Stomach (tissue), 9 donors: Measurements from ENCODE around the gene PCBP3. TPM values are rescaled to one million over a fixed set of nuclear protein-coding genes. Genes with fewer than 3 reads are reported as not detected.
"Not testable (repeated sequence)": the region's sequence is repeated elsewhere in the genome, so short reads cannot be mapped to it uniquely, and the experiment has no call there.

ENCODE experiments used
- DNase-seq, 2 donors: peaks; one replicate each; pipeline versions ENCODE4 v3.0.0 to v3.0.0-alpha.2; 2013 to 2019
- H3K27ac ChIP-seq, 5 donors: fragments of 200-600 bp in 4 of 5; sonication (generic) in 4 of 5; one replicate each; pipeline ENCODE4 v1.5.1; 2013 to 2019; ENCODE audit warnings: mild to moderate bottlenecking in 1 of 5, moderate library complexity in 1 of 5
- H3K27me3 ChIP-seq, 3 donors: fragments of 200-600 bp; sonication (generic); one replicate each; pipeline ENCODE4 v1.5.1; 2017 to 2019; ENCODE audit warnings: mixed run types in 1 of 3
- H3K36me3 ChIP-seq, 4 donors: fragments of 200-600 bp; sonication (generic); 1 replicate in 3 of 4; 2 replicates in 1 of 4; pipeline ENCODE4 v1.5.1; 2016 to 2019
- H3K4me1 ChIP-seq, 4 donors: fragments of 200-600 bp; sonication (generic); one replicate each; pipeline ENCODE4 v1.5.1; 2016 to 2019
- H3K4me3 ChIP-seq, 4 donors: fragments of 200-600 bp; sonication (generic) in 3 of 4; one replicate each; pipeline ENCODE4 v1.5.1; 2016 to 2019; ENCODE audit warnings: mild to moderate bottlenecking in 1 of 4
- H3K9me3 ChIP-seq, 4 donors: fragments of 200-600 bp; sonication (generic); one replicate each; pipeline ENCODE4 v1.5.1; 2016 to 2019
- CTCF ChIP-seq, 7 experiments: fragments of 450-650 bp in 4 of 7; fragments of 200-600 bp in 3 of 7; sonication (generic) in 3 of 7; IDR thresholded peaks; one replicate each; pipeline ENCODE4 v1.5.1; 2016 to 2019; ENCODE audit warnings: antibody characterized with exemption in 7 of 7, control low read depth in 2 of 7, mild to moderate bottlenecking in 1 of 7
- EP300 ChIP-seq: sonication (generic); formaldehyde crosslinking; IDR thresholded peaks from one replicate; pipeline ENCODE4 v1.6.1; 2017; ENCODE audit warnings: antibody characterized with exemption
- POLR2A ChIP-seq, 4 donors: fragments of 450-650 bp; IDR thresholded peaks; one replicate each; pipeline ENCODE4 v1.6.1; 2016; ENCODE audit warnings: antibody characterized with exemption in 4 of 4, control low read depth in 2 of 4, mild to moderate bottlenecking in 1 of 4, moderate library complexity in 1 of 4
- POLR2AphosphoS5 ChIP-seq, 3 donors: sonication (generic); formaldehyde crosslinking; IDR thresholded peaks; one replicate each; pipeline ENCODE4 v1.6.1; 2016; ENCODE audit warnings: antibody characterized with exemption in 3 of 3
- WGBS, 5 donors: extraction: QIAGEN DNeasy Blood & Tissue Kit in 3 of 5; methylation state at CpG; one replicate each; pipeline versions ENCODE4 v1.1.5 to v1.1.7; 2013 to 2018; 5-methylcytosine and 5-hydroxymethylcytosine counted together
- intact Hi-C: fragments of 100-400 bp; cut with DNase I; formaldehyde crosslinking; loops from one replicate; pipeline ENCODE4 v1.15.1; 2023; ENCODE audit warnings: low total_unique reads
- polyA plus RNA-seq, 3 donors: library from polyadenylated mRNA; stranded (reverse); fragments of 200-250 nt; gene quantifications; one replicate each; pipeline ENCODE4 v1.2.3, GENCODE V29; 2013
- total RNA-seq, 5 donors: library from RNA; depleted of rRNA; stranded (reverse); fragments of >200 nt; gene quantifications; one replicate each; pipeline versions ENCODE4 v1.1.0 to v1.2.3, GENCODE V29; 2014 to 2016
- donor health status: healthy with polysubstance abuse.
- donor health status: Bipolar disorder and iron deficiency.
- donor health status: healthy.

PCBP3 gene
- total and polyA plus RNA-seq, 8 donors: 1.8 to 10.9 (median 3.3) TPM; not detected in 3

GRCh38 chr21:45600248-45600647 lies 43.3 kb upstream of the PCBP3 start:
- Histone ChIP-seq H3K4me1 (no peaks in the 10 kb centered on the region), H3K9me3 (peaks cover 0 to 22% (median 9%) of the 10 kb centered on the region in 4 donors), H3K27me3 (peaks cover 0 to 23% (median 4%) of the 10 kb centered on the region in 3 donors), H3K36me3 (no peaks in the 10 kb centered on the region), H3K4me3 (no peak overlapping the region), H3K27ac (no peak overlapping the region)
- DNase-seq: no peak
- 55 to 81% (median 76%) methylated on average over 6 of the region's 6 CpGs for WGBS, 5 donors
- TF ChIP-seq POLR2AphosphoS5 (IDR thresholded peaks at IDR 0.05) (no peak), CTCF (IDR thresholded peaks at IDR 0.05) (no peak), EP300 (no peak), POLR2A (IDR thresholded peaks at IDR 0.05) (no peak)
- intact Hi-C loops: no loop called here

GRCh38 chr21:45601551-45601950 lies 42.0 kb upstream of the PCBP3 start:
- Histone ChIP-seq H3K4me1 (no peaks in the 10 kb centered on the region), H3K27ac (no peak overlapping the region), H3K36me3 (no peaks in the 10 kb centered on the region), H3K4me3 (no peak overlapping the region), H3K9me3 (peaks cover 0 to 22% (median 9%) of the 10 kb centered on the region in 4 donors), H3K27me3 (peaks cover 0 to 15% (median 0%) of the 10 kb centered on the region in 3 donors)
- no peak for DNase-seq
- intact Hi-C loops: no loop called here
- WGBS, 5 donors: 82 to 87% (median 84%) methylated on average over 9 to 10 of the region's 10 CpGs
- TF ChIP-seq EP300 (no peak), POLR2AphosphoS5 (IDR thresholded peaks at IDR 0.05) (no peak), CTCF (IDR thresholded peaks at IDR 0.05) (no peak), POLR2A (IDR thresholded peaks at IDR 0.05) (no peak)

- intact Hi-C loops: no loop called here
- Histone ChIP-seq H3K4me3 (no peak overlapping the region), H3K9me3 (peaks cover 0 to 22% (median 9%) of the 10 kb centered on the region in 4 donors), H3K4me1 (no peaks in the 10 kb centered on the region), H3K27me3 (peaks cover 0 to 15% (median 0%) of the 10 kb centered on the region in 3 donors), H3K27ac (no peak overlapping the region), H3K36me3 (no peaks in the 10 kb centered on the region)
- no peak for TF ChIP-seq CTCF (IDR thresholded peaks at IDR 0.05)
- DNase-seq: no peak
- WGBS, 5 donors: 74 to 90% (median 83%) methylated on average over 5 of the region's 5 CpGs
Measured at GRCh38 chr21:45602106-45602505, 41.4 kb upstream of the PCBP3 start.

- intact Hi-C loops: no loop called here
- Histone ChIP-seq H3K4me1 (no peaks in the 10 kb centered on the region), H3K4me3 (no peak overlapping the region), H3K9me3 (peaks cover 0 to 22% (median 9%) of the 10 kb centered on the region in 4 donors), H3K27me3 (peaks cover 0 to 19% (median 0%) of the 10 kb centered on the region in 3 donors), H3K36me3 (no peaks in the 10 kb centered on the region), H3K27ac (no peak overlapping the region)
- no peak for DNase-seq
- TF ChIP-seq POLR2A (IDR thresholded peaks at IDR 0.05) (no peak), POLR2AphosphoS5 (IDR thresholded peaks at IDR 0.05) (no peak), EP300 (no peak), CTCF (IDR thresholded peaks at IDR 0.05) (no peak)
Measured at GRCh38 chr21:45603481-45603880, 40.0 kb upstream of the PCBP3 start.

- DNase-seq, H3K4me3 ChIP-seq, H3K36me3 ChIP-seq, H3K4me1 ChIP-seq, intact Hi-C loops, H3K27ac ChIP-seq: not testable (repeated sequence)
- peaks cover 0 to 22% (median 9%) of the 10 kb centered on the region in 4 donors for H3K9me3 ChIP-seq
- 75 to 96% (median 95%) methylated on average over 2 to 7 of the region's 8 CpGs for WGBS, 5 donors
- peaks cover 0 to 20% (median 4%) of the 10 kb centered on the region in 3 donors for H3K27me3 ChIP-seq
Measured at GRCh38 chr21:45604681-45605080, 38.8 kb upstream of the PCBP3 start.
